ENCODE measurements around the gene CRIM1.
"Not testable (repeated sequence)": the region's sequence is repeated elsewhere in the genome, so short reads cannot be mapped to it uniquely, and the experiment has no call there.

CRIM1 gene

GRCh38 chr2:36352701-36353100, 2.9 kb upstream of the CRIM1 start:
- peak; percentile 55 for DNase-seq (ENCODE audit: low spot score)

GRCh38 chr2:36354811-36355150, 797 bp upstream of the CRIM1 start:
- DNase-seq (ENCODE audit: low spot score): no peak

- no peak for DNase-seq (ENCODE audit: low spot score)
These were observed 316 bp downstream of the CRIM1 start for GRCh38 chr2:36355890-36356297.

- DNase-seq (ENCODE audit: low spot score): no peak
These were observed 866 bp downstream of the CRIM1 start for GRCh38 chr2:36356298-36356989.

- peak; percentile 48 for DNase-seq (ENCODE audit: low spot score)
These were observed 1.6 kb downstream of the CRIM1 start for GRCh38 chr2:36356990-36357846.

- peak; percentile 41 for DNase-seq (ENCODE audit: low spot score)
These were observed 2.5 kb downstream of the CRIM1 start for GRCh38 chr2:36357847-36358659.

GRCh38 chr2:36359067-36359466, 3.5 kb downstream of the CRIM1 start:
- DNase-seq (ENCODE audit: low spot score): no peak

- DNase-seq (ENCODE audit: low spot score): no peak
These were observed 4.5 kb downstream of the CRIM1 start for GRCh38 chr2:36360063-36360462.

- no peak for DNase-seq (ENCODE audit: low spot score)
These were observed 5.3 kb downstream of the CRIM1 start for GRCh38 chr2:36360834-36361233.

GRCh38 chr2:36361396-36361795, 5.8 kb downstream of the CRIM1 start:
- no peak for DNase-seq (ENCODE audit: low spot score)

- DNase-seq (ENCODE audit: low spot score): peak; percentile 70
These were observed 6.7 kb downstream of the CRIM1 start for GRCh38 chr2:36362291-36362690.

GRCh38 chr2:36363085-36363484, 7.5 kb downstream of the CRIM1 start:
- not testable (repeated sequence) for DNase-seq (ENCODE audit: low spot score)

GRCh38 chr2:36366491-36367120, 11.0 kb downstream of the CRIM1 start:
- DNase-seq (ENCODE audit: low spot score): no peak

- DNase-seq (ENCODE audit: low spot score): no peak
These were observed 11.9 kb downstream of the CRIM1 start for GRCh38 chr2:36367486-36367885.

- no peak for DNase-seq (ENCODE audit: low spot score)
These were observed 12.3 kb downstream of the CRIM1 start for GRCh38 chr2:36367895-36368353.

GRCh38 chr2:36368438-36368837, 12.9 kb downstream of the CRIM1 start:
- no peak for DNase-seq (ENCODE audit: low spot score)

- no peak for DNase-seq (ENCODE audit: low spot score)
These were observed 13.6 kb downstream of the CRIM1 start for GRCh38 chr2:36369163-36369562.

- DNase-seq (ENCODE audit: low spot score): no peak
These were observed 14.1 kb downstream of the CRIM1 start for GRCh38 chr2:36369716-36370115.

GRCh38 chr2:36370281-36370680, 14.7 kb downstream of the CRIM1 start:
- DNase-seq (ENCODE audit: low spot score): no peak

- no peak for DNase-seq (ENCODE audit: low spot score)
These were observed 15.7 kb downstream of the CRIM1 start for GRCh38 chr2:36371070-36371874.

GRCh38 chr2:36371928-36372391, 16.4 kb downstream of the CRIM1 start:
- peak; percentile 80 for DNase-seq (ENCODE audit: low spot score)
